Keratinocyte (primary cell): ENCODE results near the gene RPS19BP1.

Source experiments
- CTCF ChIP-seq, 3 experiments: IDR thresholded peaks in 1 of 3; conservative IDR thresholded peaks in 1 of 3; optimal IDR thresholded peaks in 1 of 3; 2 replicates in 2 of 3; 3 replicates in 1 of 3; pipeline versions ENCODE3 to v1.5.1; 2011; ENCODE audit warnings: low read length in 3 of 3, mild to moderate bottlenecking in 3 of 3, moderate library complexity in 2 of 3, control low read depth in 1 of 3, inconsistent platforms in 1 of 3; ENCODE audit not compliant: insufficient read depth in 2 of 3; ENCODE audit errors: extremely low read depth in 1 of 3
- EZH2 ChIP-seq: IDR thresholded peaks from one replicate; pipeline ENCODE4 v1.6.1; 2012; ENCODE audit warnings: inconsistent platforms, mild to moderate bottlenecking, low read length, moderate library complexity

- no peak for TF ChIP-seq CTCF (optimal IDR thresholded peaks at IDR 0.05 in 1 of 3, IDR thresholded peaks at IDR 0.05 in 1 of 3, conservative IDR thresholded peaks at IDR 0.05 in 1 of 3; ENCODE audit: extremely low read depth in 1 of 3, insufficient read depth in 2 of 3, low read length in 3 of 3)
- no peak for TF ChIP-seq EZH2
Measured at GRCh38 chr22:39493759-39494158, 38.8 kb downstream of the RPS19BP1 start.
